Measurements from ENCODE around the gene SLC12A9. TPM values are rescaled to one million over a fixed set of nuclear protein-coding genes. Genes with fewer than 3 reads are reported as not detected.

SLC12A9 gene
- total and polyA plus RNA-seq, 2 of the 4 experiments (the other 2 are of a cell fraction), result 4.5 to 16.2 TPM

DNA sequence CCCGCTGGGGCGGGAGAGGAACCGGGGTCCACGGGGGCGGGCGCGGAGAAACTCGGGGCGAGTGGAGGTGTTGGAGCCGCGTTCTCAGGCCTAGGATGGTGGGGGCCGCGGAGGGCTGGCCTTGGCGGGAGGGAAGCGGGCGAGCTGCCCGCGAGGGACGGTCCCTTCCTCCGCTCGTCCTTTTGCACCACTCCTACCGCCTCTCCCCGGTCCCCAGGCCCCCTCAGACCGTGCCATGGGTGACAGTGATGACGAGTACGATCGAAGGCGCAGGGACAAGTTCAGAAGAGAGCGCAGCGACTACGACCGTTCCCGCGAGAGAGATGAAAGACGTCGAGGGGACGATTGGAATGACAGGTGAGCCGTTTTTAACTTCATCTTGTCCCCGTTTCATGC is 22.8 kb downstream of the SLC12A9 start:
- H2BK20ac ChIP-seq (ENCODE audit: low read depth, low read length), result no peak overlapping the region
- WGBS, 2 experiments (ENCODE audit: extremely low coverage in 2 of 2, insufficient read length in 1 of 2), result 0% methylated on average over 10 of the region's 39 CpGs; no CpG with 5 or more reads in 1 of the 2 experiments
- ATAC-seq (ENCODE audit: low read depth) (peak; percentile 33), DNase-seq (no peak)
- H2AK5ac ChIP-seq (ENCODE audit: low read depth, low read length), result peak overlapping the region; percentile 88
- peak overlapping the region; percentile 3; the same call in 1 of the 2 replicates for H4K5ac ChIP-seq (ENCODE audit: low read depth, low read length)
- H3K36me3 ChIP-seq (ENCODE audit: control insufficient read depth, insufficient read depth, low read length), result peaks cover 49% of the 10 kb centered on the region
- H3K4me1 ChIP-seq (ENCODE audit: control insufficient read depth, insufficient read depth, low read length), result peaks cover 11% of the 10 kb centered on the region
- intact Hi-C loops (cut with micrococcal nuclease), result no loop called here
- H2BK5ac ChIP-seq (ENCODE audit: low read depth, low read length, poor library complexity, severe bottlenecking), result peak overlapping the region; percentile 87
- peak overlapping the region; percentile 98 for H2AFZ ChIP-seq (replicated peaks; ENCODE audit: low read length, poor library complexity)
- H3K4me3 ChIP-seq (ENCODE audit: insufficient read depth, low read depth, low read length), result peak overlapping the region; percentile 76
- peaks cover 44% of the 10 kb centered on the region for H4K20me1 ChIP-seq (ENCODE audit: insufficient read depth, low read length)
- H3K9me1 ChIP-seq (ENCODE audit: insufficient read depth, low read length), result peaks cover 5% of the 10 kb centered on the region; the same call in 1 of the 2 replicates
- no peak overlapping the region for H2BK15ac ChIP-seq (ENCODE audit: low read depth, low read length)
- no peaks in the 10 kb centered on the region for H3K9me3 ChIP-seq (ENCODE audit: control insufficient read depth, insufficient read depth, low read length)
- H4K8ac ChIP-seq (ENCODE audit: low read depth in 2 of 2, low read length in 2 of 2), result peak overlapping the region; percentile 38 to 57; a peak in 3 of 4 replicates
- ChIA-PET POLR2A (ENCODE audit: unreplicated experiment) (interaction anchor here (0.8 to 1.8 kb wide), 6 partner anchors 12 to 290 kb away, joined by 3 to 15 read pairs (median 4); partner anchors contain the start of genes ACHE, POP7, SLC12A9 and UFSP1), CTCF (interaction anchor here (0.8 kb wide), 1 partner anchor 1595 kb away, joined by 3 read pairs; no protein-coding TSS in a partner anchor)
- peak overlapping the region; percentile 62 for H3K56ac ChIP-seq (ENCODE audit: extremely low read depth, insufficient read depth, low read length)
- H3K9ac ChIP-seq (ENCODE audit: low read depth, low read length), result peak overlapping the region; percentile 93
- H3K4ac ChIP-seq (ENCODE audit: low read depth, low read length), result peak overlapping the region; percentile 84
- H3K23ac ChIP-seq (ENCODE audit: low read depth, low read length), result peak overlapping the region; percentile 80
- H2AK9ac ChIP-seq (replicated peaks; ENCODE audit: low read depth, low read length, poor library complexity), result peak overlapping the region; percentile 95
- no peak overlapping the region for H2BK120ac ChIP-seq (ENCODE audit: low read depth, low read length)
- peak overlapping the region; percentile 94 for H3K14ac ChIP-seq (replicated peaks; ENCODE audit: low read depth, low read length)
- dilution Hi-C loops (cut with HindIII; ENCODE audit: low sequenced_read_pairs, unreplicated experiment), result no loop called here
- in situ Hi-C loops (cut with MboI; ENCODE audit: low sequenced_read_pairs), result no loop called here
- peak overlapping the region; percentile 35; the same call in 1 of the 2 replicates for H4K91ac ChIP-seq (ENCODE audit: insufficient read depth, low read depth, low read length)
- H3K4me2 ChIP-seq (ENCODE audit: low read depth, low read length), result peak overlapping the region; percentile 96
- no peak overlapping the region; the same call in 1 of the 2 replicates for H3K18ac ChIP-seq (ENCODE audit: low read depth, low read length)
- H3K27me3 ChIP-seq (ENCODE audit: control insufficient read depth, insufficient read depth, low read length), result no peaks in the 10 kb centered on the region
- no peak for TF ChIP-seq RAD21 (IDR thresholded peaks at IDR 0.05; ENCODE audit: low read length)
- no peak for TF ChIP-seq CEBPB (IDR thresholded peaks at IDR 0.05; ENCODE audit: low read depth, low read length)
- no peak for TF ChIP-seq SMC3 (IDR thresholded peaks at IDR 0.05; ENCODE audit: low read depth, low read length)
- TF ChIP-seq CHD1 (IDR thresholded peaks at IDR 0.05; ENCODE audit: low read depth, low read length), result no peak
- TF ChIP-seq, protein P1, sequence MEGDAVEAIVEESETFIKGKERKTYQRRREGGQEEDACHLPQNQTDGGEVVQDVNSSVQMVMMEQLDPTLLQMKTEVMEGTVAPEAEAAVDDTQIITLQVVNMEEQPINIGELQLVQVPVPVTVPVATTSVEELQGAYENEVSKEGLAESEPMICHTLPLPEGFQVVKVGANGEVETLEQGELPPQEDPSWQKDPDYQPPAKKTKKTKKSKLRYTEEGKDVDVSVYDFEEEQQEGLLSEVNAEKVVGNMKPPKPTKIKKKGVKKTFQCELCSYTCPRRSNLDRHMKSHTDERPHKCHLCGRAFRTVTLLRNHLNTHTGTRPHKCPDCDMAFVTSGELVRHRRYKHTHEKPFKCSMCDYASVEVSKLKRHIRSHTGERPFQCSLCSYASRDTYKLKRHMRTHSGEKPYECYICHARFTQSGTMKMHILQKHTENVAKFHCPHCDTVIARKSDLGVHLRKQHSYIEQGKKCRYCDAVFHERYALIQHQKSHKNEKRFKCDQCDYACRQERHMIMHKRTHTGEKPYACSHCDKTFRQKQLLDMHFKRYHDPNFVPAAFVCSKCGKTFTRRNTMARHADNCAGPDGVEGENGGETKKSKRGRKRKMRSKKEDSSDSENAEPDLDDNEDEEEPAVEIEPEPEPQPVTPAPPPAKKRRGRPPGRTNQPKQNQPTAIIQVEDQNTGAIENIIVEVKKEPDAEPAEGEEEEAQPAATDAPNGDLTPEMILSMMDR (conservative IDR thresholded peaks at IDR 0.05; ENCODE audit: low read depth, low read length), result no peak
- TF ChIP-seq, protein P2, sequence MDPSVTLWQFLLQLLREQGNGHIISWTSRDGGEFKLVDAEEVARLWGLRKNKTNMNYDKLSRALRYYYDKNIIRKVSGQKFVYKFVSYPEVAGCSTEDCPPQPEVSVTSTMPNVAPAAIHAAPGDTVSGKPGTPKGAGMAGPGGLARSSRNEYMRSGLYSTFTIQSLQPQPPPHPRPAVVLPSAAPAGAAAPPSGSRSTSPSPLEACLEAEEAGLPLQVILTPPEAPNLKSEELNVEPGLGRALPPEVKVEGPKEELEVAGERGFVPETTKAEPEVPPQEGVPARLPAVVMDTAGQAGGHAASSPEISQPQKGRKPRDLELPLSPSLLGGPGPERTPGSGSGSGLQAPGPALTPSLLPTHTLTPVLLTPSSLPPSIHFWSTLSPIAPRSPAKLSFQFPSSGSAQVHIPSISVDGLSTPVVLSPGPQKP (IDR thresholded peaks at IDR 0.05; ENCODE audit: borderline replicate concordance, low read depth, low read length), result no peak
- 0 out of 2 replicates have a peak, but pooled peaks have one; percentile 5 for TF ChIP-seq MXI1 (IDR thresholded peaks at IDR 0.05; ENCODE audit: borderline replicate concordance, low read depth, low read length)
- TF ChIP-seq NFE2L2 (IDR thresholded peaks at IDR 0.05; ENCODE audit: low read depth, low read length), result no peak
- H3K27ac ChIP-seq (ENCODE audit: insufficient read depth, low read length), result peak overlapping the region; percentile 92
- H3K79me1 ChIP-seq (ENCODE audit: low read depth in 1 of 2, low read length in 2 of 2), result peaks cover 14 to 46% of the 10 kb centered on the region in 2 experiments
- TSS peak; percentile 28 for BruUV-seq (replicated peaks)

Measured in IMR-90 (cell line).